HepG2 (cell line): ENCODE measurements around the gene CRYGA. TPM values are rescaled to one million over a fixed set of nuclear protein-coding genes. Genes with fewer than 3 reads are reported as not detected.

ENCODE experiments used
- ATF1 ChIP-seq: IDR thresholded peaks from 2 replicates; pipeline ENCODE4 v1.6.1; 2016; ENCODE audit warnings: mild to moderate bottlenecking, control low read depth
- ATF3 ChIP-seq: sonication (generic); formaldehyde crosslinking; IDR thresholded peaks from 2 replicates; pipeline ENCODE4 v1.4.0; 2020; ENCODE audit warnings: missing genetic modification reagents
- FOXK1 ChIP-seq: sonication (generic); formaldehyde crosslinking; IDR thresholded peaks from 2 replicates; pipeline ENCODE4 v1.4.0; 2020; ENCODE audit warnings: low read depth, missing genetic modification reagents, borderline replicate concordance
- GABPA ChIP-seq, 2 experiments: IDR thresholded peaks; 2 replicates each; pipeline ENCODE4 v1.6.1; 2011 to 2016; ENCODE audit warnings: low read depth in 2 of 2, low read length in 1 of 2, missing biosample characterization in 1 of 2, missing genetic modification characterization in 1 of 2
- LRRFIP1 ChIP-seq: sonication (generic); formaldehyde crosslinking; conservative IDR thresholded peaks from 2 replicates; pipeline ENCODE4 v1.4.0; 2020; ENCODE audit warnings: missing genetic modification reagents
- MAFG ChIP-seq: sonication (generic); formaldehyde crosslinking; IDR thresholded peaks from 2 replicates; pipeline ENCODE4 v1.5.1; 2020; ENCODE audit warnings: mild to moderate bottlenecking, missing genetic modification reagents
- NCOR1 ChIP-seq: fragments of 200-600 bp; sonication (generic); IDR thresholded peaks from 2 replicates; pipeline ENCODE4 v1.7.0; 2017; ENCODE audit warnings: antibody characterized with exemption, low read length, borderline replicate concordance
- NR2F6 ChIP-seq, 2 experiments: IDR thresholded peaks; 2 replicates each; pipeline ENCODE4 v1.6.1; 2016; ENCODE audit warnings: antibody characterized with exemption in 1 of 2, mild to moderate bottlenecking in 1 of 2
- USF2 ChIP-seq, 2 experiments: sonication (generic) in 1 of 2; formaldehyde crosslinking in 1 of 2; IDR thresholded peaks; 2 replicates each; pipeline versions ENCODE4 v1.5.1 to v1.6.1; 2011 to 2020; ENCODE audit warnings: borderline replicate concordance in 1 of 2, low read depth in 1 of 2, low read length in 1 of 2, mild to moderate bottlenecking in 1 of 2, missing genetic modification reagents in 1 of 2, moderate library complexity in 1 of 2
- ZBTB10 ChIP-seq: sonication (generic); formaldehyde crosslinking; IDR thresholded peaks from 2 replicates; pipeline ENCODE4 v1.4.0; 2020; ENCODE audit warnings: missing genetic modification reagents, borderline replicate concordance
- ZNF142 ChIP-seq: sonication (generic); formaldehyde crosslinking; IDR thresholded peaks from 2 replicates; pipeline ENCODE4 v1.4.0; 2020; ENCODE audit warnings: missing genetic modification reagents
- ZNF776 ChIP-seq: sonication (generic); formaldehyde crosslinking; IDR thresholded peaks from 2 replicates; pipeline ENCODE4 v1.4.0; 2020; ENCODE audit warnings: mild to moderate bottlenecking, missing genetic modification reagents
- polyA plus RNA-seq, 8 experiments: library from polyadenylated mRNA; depleted of rRNA in 3 of 8; stranded (reverse) in 7 of 8; unstranded in 1 of 8; fragments of >200 nt; fragmentation: Illumina TruSeq in 4 of 8; extraction: Trizol in 4 of 8; gene quantifications; 2 replicates each; pipeline versions ENCODE4 v1.2.1 to v1.2.3, GENCODE V29; 2011 to 2016; ENCODE audit warnings: low read depth in 4 of 8, missing spikeins in 1 of 8, mixed read lengths in 1 of 8; ENCODE audit not compliant: insufficient read depth in 1 of 8
- total RNA-seq, 5 experiments: library from RNA; depleted of rRNA; stranded (reverse); fragments of >200 nt; fragmentation: Illumina TruSeq; extraction: Trizol; gene quantifications; 2 replicates each; pipeline ENCODE4 v1.2.3, GENCODE V29; 2016; ENCODE audit warnings: low read depth in 1 of 5

The CRYGA gene
- total and polyA plus RNA-seq, 2 of the 13 experiments (the other 11 are each of a cell fraction or from before 2014, with no cell fraction given) = not detected

- TF ChIP-seq GABPA (IDR thresholded peaks at IDR 0.05; ENCODE audit: low read depth, low read length) (no peak), GABPA (CRISPR knock-in tag; IDR thresholded peaks at IDR 0.05; ENCODE audit: low read depth) (peak; percentile 18; the same call in 1 of the 2 replicates), ATF1 (CRISPR knock-in tag) (no peak), ZNF142 (no peak), NR2F6 (IDR thresholded peaks at IDR 0.05) (peak; percentile 31; the same call in 1 of the 2 replicates), NR2F6 (CRISPR knock-in tag; IDR thresholded peaks at IDR 0.05) (peak; percentile 24; the same call in 1 of the 2 replicates), MAFG (CRISPR knock-in tag) (no peak), FOXK1 (peak; percentile 36; the same call in 1 of the 2 replicates), ZNF776 (no peak), ATF3 (CRISPR knock-in tag) (peak; percentile 16; the same call in 1 of the 2 replicates), LRRFIP1 (CRISPR knock-in tag) (no peak), ZBTB10 (CRISPR knock-in tag) (no peak), USF2 (IDR thresholded peaks at IDR 0.05; ENCODE audit: low read depth, low read length) (no peak), USF2 (CRISPR knock-in tag; IDR thresholded peaks at IDR 0.05; ENCODE audit: borderline replicate concordance) (no peak), NCOR1 (peak; percentile 69; the same call in 1 of the 2 replicates)
Observed at GRCh38 chr2:208129744-208130711, 33.4 kb downstream of the CRYGA start, which contains the start of gene CRYGC (continued).
